ENCODE data around the gene ERG. TPM values are rescaled to one million over a fixed set of nuclear protein-coding genes. Genes with fewer than 3 reads are reported as not detected.

Gene ERG
- total and polyA plus RNA-seq, 8 donors, result 1.7 to 4.6 (median 2.6) TPM

DNA sequence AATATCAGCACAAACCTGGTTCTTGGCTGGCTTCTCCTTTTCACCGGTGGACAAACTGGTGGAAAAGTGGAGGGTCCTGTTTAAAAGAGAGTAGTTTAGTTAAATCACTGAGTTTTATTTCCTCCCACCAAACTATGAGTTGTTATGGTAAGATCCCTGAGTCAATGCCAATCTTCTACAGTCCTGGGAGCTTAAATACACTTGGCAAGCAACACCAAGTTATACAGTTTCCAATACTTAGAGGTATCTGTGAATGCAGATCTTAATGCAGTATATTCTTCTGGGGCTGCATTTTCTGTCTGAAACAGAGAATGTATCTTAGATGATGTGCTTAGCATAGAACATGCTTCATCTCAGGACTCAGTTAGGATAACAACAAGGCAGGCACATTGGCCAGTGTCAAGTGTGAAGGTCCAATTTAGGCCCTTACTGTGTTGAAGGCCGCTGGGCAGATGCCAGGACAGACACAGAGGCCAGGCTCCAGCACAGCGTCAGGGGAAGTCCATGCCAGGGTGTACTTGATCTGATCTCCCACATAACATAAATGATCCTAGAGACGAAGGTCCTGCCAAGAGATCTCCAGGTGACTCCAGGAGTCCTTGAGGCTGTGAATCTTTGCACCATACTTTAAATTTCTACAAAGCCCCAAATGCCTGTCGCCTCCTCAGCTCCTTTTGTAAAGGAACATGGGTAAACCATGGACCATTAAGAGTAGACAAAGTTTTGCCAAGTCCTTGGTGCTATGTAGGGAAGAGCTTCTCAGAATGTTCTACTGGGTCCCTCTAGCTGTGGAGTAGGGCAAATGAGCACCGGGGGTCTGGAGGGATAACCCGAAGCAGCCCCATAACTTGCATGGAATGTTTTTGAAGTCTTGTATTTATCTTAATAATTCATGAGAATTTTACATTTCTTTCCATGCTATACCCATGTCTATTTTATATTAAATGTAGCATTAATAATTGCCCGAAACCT, 164.7 kb downstream of the ERG start:
- FAIRE-seq (no peak), DNase-seq (no peak), ATAC-seq (peak in 1 of 4 donors; percentile 57)
- intact Hi-C loops (cut with DNase I), result no loop called here
- TF ChIP-seq, protein P1, sequence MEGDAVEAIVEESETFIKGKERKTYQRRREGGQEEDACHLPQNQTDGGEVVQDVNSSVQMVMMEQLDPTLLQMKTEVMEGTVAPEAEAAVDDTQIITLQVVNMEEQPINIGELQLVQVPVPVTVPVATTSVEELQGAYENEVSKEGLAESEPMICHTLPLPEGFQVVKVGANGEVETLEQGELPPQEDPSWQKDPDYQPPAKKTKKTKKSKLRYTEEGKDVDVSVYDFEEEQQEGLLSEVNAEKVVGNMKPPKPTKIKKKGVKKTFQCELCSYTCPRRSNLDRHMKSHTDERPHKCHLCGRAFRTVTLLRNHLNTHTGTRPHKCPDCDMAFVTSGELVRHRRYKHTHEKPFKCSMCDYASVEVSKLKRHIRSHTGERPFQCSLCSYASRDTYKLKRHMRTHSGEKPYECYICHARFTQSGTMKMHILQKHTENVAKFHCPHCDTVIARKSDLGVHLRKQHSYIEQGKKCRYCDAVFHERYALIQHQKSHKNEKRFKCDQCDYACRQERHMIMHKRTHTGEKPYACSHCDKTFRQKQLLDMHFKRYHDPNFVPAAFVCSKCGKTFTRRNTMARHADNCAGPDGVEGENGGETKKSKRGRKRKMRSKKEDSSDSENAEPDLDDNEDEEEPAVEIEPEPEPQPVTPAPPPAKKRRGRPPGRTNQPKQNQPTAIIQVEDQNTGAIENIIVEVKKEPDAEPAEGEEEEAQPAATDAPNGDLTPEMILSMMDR (IDR thresholded peaks at IDR 0.05), result no peak
- Histone ChIP-seq H3K9me3 (no peaks in the 10 kb centered on the region), H3K27ac (no peak overlapping the region), H3K4me3 (no peak overlapping the region), H3K27me3 (no peaks in the 10 kb centered on the region), H3K36me3 (no peaks in the 10 kb centered on the region), H3K4me1 (no peaks in the 10 kb centered on the region)
- WGBS, 2 donors, result 67 to 71% methylated on average over 8 of the region's 8 CpGs

- no peak for FAIRE-seq
- intact Hi-C loops (cut with DNase I), result no loop called here
- no peaks in the 10 kb centered on the region for H3K4me1 ChIP-seq
- no peaks in the 10 kb centered on the region for H3K9me3 ChIP-seq
- no peak overlapping the region for H3K4me3 ChIP-seq
- TF ChIP-seq, protein P1 (IDR thresholded peaks at IDR 0.05), result no peak
- no peak overlapping the region for H3K27ac ChIP-seq
- ATAC-seq, result no peak
- no peaks in the 10 kb centered on the region for H3K36me3 ChIP-seq
- WGBS, 2 donors, result 64 to 72% methylated on average over 2 of the region's 2 CpGs
- H3K27me3 ChIP-seq, result no peaks in the 10 kb centered on the region
- no peak for DNase-seq
These were observed 167.6 kb downstream of the ERG start for GRCh38 chr21:38330666-38331065.

Other genes with a start within 250 kb of the ERG start
- gene KCNJ15, start 241.5 kb downstream of the ERG start, total RNA-seq, result 10 to 100 TPM; 16.9 to 48.7 (median 31.0) TPM
- gene KCNJ15, start 241.5 kb downstream of the ERG start, polyA plus RNA-seq, result 10 to 100 TPM; 20.0 to 45.7 TPM

Measured in pancreas (tissue), 10 donors.